GM23338 (cell line): ENCODE measurements around the gene CX3CR1. TPM values are rescaled to one million over a fixed set of nuclear protein-coding genes. Genes with fewer than 3 reads are reported as not detected.

Experiments
- ATAC-seq: fragments of 200-7000 bp; cut with Tn5 transposase; 3 replicates; pipeline ENCODE4 v1.9.1; 2020
- DNase-seq: peaks from one replicate; pipeline ENCODE4 v3.0.0-alpha.2; 2015; ENCODE audit warnings: low spot score
- H2AFZ ChIP-seq: fragments of 200-600 bp; sonication (generic); 2 replicates; pipeline ENCODE4 v1.8.0; 2016; ENCODE audit warnings: antibody characterized with exemption, mild to moderate bottlenecking, moderate library complexity
- H3F3A ChIP-seq: fragments of 200-600 bp; sonication (generic); replicated peaks from 2 replicates; pipeline ENCODE4 v1.8.0; 2017; ENCODE audit warnings: antibody characterized with exemption, mixed run types, low read depth
- H3K27ac ChIP-seq: fragments of 200-600 bp; sonication (generic); 2 replicates; pipeline ENCODE4 v1.6.1; 2016; ENCODE audit warnings: low read depth
- H3K27me3 ChIP-seq: fragments of 200-600 bp; sonication (generic); 2 replicates; pipeline ENCODE4 v1.8.0; 2016; ENCODE audit warnings: mild to moderate bottlenecking, mixed run types, moderate library complexity; ENCODE audit not compliant: insufficient read depth
- H3K36me3 ChIP-seq: fragments of 200-600 bp; sonication (generic); 2 replicates; pipeline ENCODE4 v1.8.0; 2016; ENCODE audit warnings: mild to moderate bottlenecking; ENCODE audit not compliant: insufficient read depth
- H3K4me1 ChIP-seq: fragments of 200-600 bp; sonication (generic); 2 replicates; pipeline ENCODE4 v1.8.0; 2016; ENCODE audit warnings: mild to moderate bottlenecking, moderate library complexity; ENCODE audit not compliant: insufficient read depth
- H3K4me2 ChIP-seq: fragments of 200-600 bp; sonication (generic); 2 replicates; pipeline ENCODE4 v1.7.1; 2017; ENCODE audit warnings: mixed run types
- H3K4me3 ChIP-seq: fragments of 200-600 bp; sonication (generic); 2 replicates; pipeline ENCODE4 v1.6.1; 2016; ENCODE audit warnings: mixed run types
- H3K79me2 ChIP-seq: fragments of 200-600 bp; sonication (generic); replicated peaks from 2 replicates; pipeline ENCODE4 v1.8.0; 2017; ENCODE audit warnings: mild to moderate bottlenecking; ENCODE audit not compliant: insufficient read depth
- H3K9me2 ChIP-seq: fragments of 200-600 bp; sonication (generic); 2 replicates; pipeline ENCODE4 v1.8.0; 2017; ENCODE audit not compliant: insufficient read depth
- H4K20me1 ChIP-seq: fragments of 200-600 bp; sonication (generic); replicated peaks from 2 replicates; pipeline ENCODE4 v1.8.0; 2017; ENCODE audit warnings: mild to moderate bottlenecking; ENCODE audit not compliant: insufficient read depth
- H3K27ac Mint-ChIP-seq: 2 replicates; pipeline ENCODE4 v1.8.0; 2020; ENCODE audit warnings: inconsistent platforms, mild to moderate bottlenecking, moderate library complexity, mixed read lengths
- H3K27me3 Mint-ChIP-seq: 3 replicates; pipeline ENCODE4 v1.8.0; 2022; ENCODE audit warnings: low read depth, mild to moderate bottlenecking, moderate library complexity, mixed read lengths, inconsistent platforms; ENCODE audit not compliant: insufficient read depth, poor library complexity
- H3K36me3 Mint-ChIP-seq: 3 replicates; pipeline ENCODE4 v1.8.0; 2021; ENCODE audit warnings: low read depth, mild to moderate bottlenecking, inconsistent platforms, moderate library complexity, mixed read lengths
- H3K4me1 Mint-ChIP-seq: 3 replicates; pipeline ENCODE4 v1.8.0; 2020; ENCODE audit warnings: mild to moderate bottlenecking, inconsistent platforms, mixed read lengths
- H3K4me3 Mint-ChIP-seq: 3 replicates; pipeline ENCODE4 v1.8.0; 2021; ENCODE audit warnings: moderate library complexity, mild to moderate bottlenecking, inconsistent platforms, mixed read lengths
- H3K9me3 Mint-ChIP-seq: 3 replicates; pipeline ENCODE4 v1.8.0; 2020; ENCODE audit warnings: moderate library complexity, mild to moderate bottlenecking, inconsistent platforms, mixed read lengths
- CREB1 ChIP-seq: fragments of 250-450 bp; sonication (Bioruptor Pico); IDR thresholded peaks from 2 replicates; pipeline ENCODE4 v1.5.0; 2020; ENCODE audit warnings: low read depth, mild to moderate bottlenecking, moderate library complexity
- CTCF ChIP-seq, 2 experiments: fragments of 200-600 bp in 1 of 2; sonication (generic) in 1 of 2; conservative IDR thresholded peaks; 2 replicates each; pipeline versions ENCODE4 v1.5.1 to v1.6.1; 2016 to 2017; ENCODE audit warnings: antibody characterized with exemption in 2 of 2, low read depth in 2 of 2, mild to moderate bottlenecking in 2 of 2, moderate library complexity in 1 of 2
- EZH2 ChIP-seq: fragments of 200-600 bp; sonication (generic); IDR thresholded peaks from one replicate; pipeline ENCODE4 v1.8.0; 2017; ENCODE audit warnings: antibody characterized with exemption, mild to moderate bottlenecking, low read depth; ENCODE audit not compliant: unreplicated experiment
- EZH2phosphoT487 ChIP-seq: fragments of 200-600 bp; sonication (generic); IDR thresholded peaks from one replicate; pipeline ENCODE4 v1.8.1; 2018; ENCODE audit warnings: antibody characterized with exemption; ENCODE audit not compliant: unreplicated experiment
- JUNB ChIP-seq: IDR thresholded peaks from one replicate; pipeline ENCODE4 v1.6.1; 2016; ENCODE audit warnings: antibody characterized with exemption; ENCODE audit not compliant: unreplicated experiment
- NANOG ChIP-seq: IDR thresholded peaks from 2 replicates; pipeline ENCODE4 v1.6.1; 2016; ENCODE audit warnings: antibody characterized with exemption, borderline replicate concordance
- POLR2AphosphoS5 ChIP-seq: IDR thresholded peaks from 2 replicates; pipeline ENCODE4 v1.6.1; 2016; ENCODE audit warnings: antibody characterized with exemption, low read depth
- REST ChIP-seq: IDR thresholded peaks from one replicate; pipeline ENCODE4 v1.6.1; 2018; ENCODE audit warnings: antibody characterized with exemption; ENCODE audit not compliant: unreplicated experiment
- STAT1 ChIP-seq: IDR thresholded peaks from one replicate; pipeline ENCODE4 v1.6.1; 2016; ENCODE audit warnings: antibody characterized with exemption; ENCODE audit not compliant: unreplicated experiment
- ZNF114 ChIP-seq: fragments of 250-450 bp; sonication (Bioruptor Pico); IDR thresholded peaks from 2 replicates; pipeline ENCODE4 v1.5.0; 2020; ENCODE audit warnings: mild to moderate bottlenecking, moderate library complexity
- ZNF331 ChIP-seq: fragments of 250-450 bp; sonication (Bioruptor Pico); IDR thresholded peaks from 2 replicates; pipeline ENCODE4 v1.5.0; 2020; ENCODE audit warnings: low read depth, mild to moderate bottlenecking, moderate library complexity
- polyA plus RNA-seq: library from polyadenylated mRNA; unstranded; fragments of >200 nt; fragmentation: Nextera tagmentation; extraction: Ambion mirVana; gene quantifications from 2 replicates; pipeline ENCODE4 v1.2.1, GENCODE V29; 2016
- total RNA-seq: library from RNA; depleted of rRNA; stranded (reverse); fragments of >200 nt; shearing (Covaris generic); gene quantifications from 2 replicates; pipeline ENCODE4 v1.2.3, GENCODE V29; 2014
- TF ChIP-seq, protein P1 (sequence below): fragments of 250-450 bp; sonication (Bioruptor Pico); IDR thresholded peaks from 2 replicates; pipeline ENCODE4 v1.5.0; 2020; ENCODE audit warnings: mild to moderate bottlenecking, moderate library complexity
- TF ChIP-seq, protein P2 (sequence below): IDR thresholded peaks from 2 replicates; pipeline ENCODE4 v1.6.1; 2016; ENCODE audit warnings: antibody characterized with exemption

Gene CX3CR1
- total and polyA plus RNA-seq, 2 experiments from 2014 or later: 0.24 to 0.42 TPM

DNA sequence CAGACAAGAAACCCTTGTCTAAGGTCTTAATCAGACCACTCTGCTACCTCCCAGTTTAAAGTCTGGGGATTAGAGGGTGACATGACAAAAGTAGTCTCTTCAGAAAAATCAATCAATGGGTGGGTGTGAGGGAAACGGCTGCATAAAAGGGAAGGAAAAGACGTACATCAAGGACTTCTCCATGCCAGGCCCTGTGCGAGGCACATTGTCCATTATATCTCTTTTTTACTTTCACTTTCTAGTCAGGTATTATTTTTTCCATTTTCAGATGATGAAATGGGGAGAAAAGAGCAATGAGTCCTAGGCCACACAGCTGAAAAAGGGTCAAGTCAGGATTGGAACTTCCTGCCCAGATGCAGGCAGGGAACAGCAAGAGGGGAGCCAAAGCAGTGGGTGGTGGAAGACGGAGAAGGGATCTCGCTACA, 4.6 kb upstream of the CX3CR1 start:
- DNase-seq (no peak), ATAC-seq (no peak)
- no peaks in the 10 kb centered on the region for H3K36me3 ChIP-seq
- peaks cover 8% of the 10 kb centered on the region for H3K4me1 Mint-ChIP-seq
- no peak overlapping the region for H3K4me2 ChIP-seq
- no peaks in the 10 kb centered on the region for H3F3A ChIP-seq
- no peaks in the 10 kb centered on the region for H3K9me2 ChIP-seq
- TF ChIP-seq NANOG (no peak), POLR2AphosphoS5 (no peak), EZH2 (no peak), ZNF114 (CRISPR knock-in tag) (no peak), CREB1 (CRISPR knock-in tag) (no peak), STAT1 (no peak), JUNB (no peak), CTCF (conservative IDR thresholded peaks at IDR 0.05; ENCODE audit: low read depth in 2 of 2) (no peak), ZNF331 (CRISPR knock-in tag) (no peak), EZH2phosphoT487 (no peak), REST (no peak)
- TF ChIP-seq, protein P1, sequence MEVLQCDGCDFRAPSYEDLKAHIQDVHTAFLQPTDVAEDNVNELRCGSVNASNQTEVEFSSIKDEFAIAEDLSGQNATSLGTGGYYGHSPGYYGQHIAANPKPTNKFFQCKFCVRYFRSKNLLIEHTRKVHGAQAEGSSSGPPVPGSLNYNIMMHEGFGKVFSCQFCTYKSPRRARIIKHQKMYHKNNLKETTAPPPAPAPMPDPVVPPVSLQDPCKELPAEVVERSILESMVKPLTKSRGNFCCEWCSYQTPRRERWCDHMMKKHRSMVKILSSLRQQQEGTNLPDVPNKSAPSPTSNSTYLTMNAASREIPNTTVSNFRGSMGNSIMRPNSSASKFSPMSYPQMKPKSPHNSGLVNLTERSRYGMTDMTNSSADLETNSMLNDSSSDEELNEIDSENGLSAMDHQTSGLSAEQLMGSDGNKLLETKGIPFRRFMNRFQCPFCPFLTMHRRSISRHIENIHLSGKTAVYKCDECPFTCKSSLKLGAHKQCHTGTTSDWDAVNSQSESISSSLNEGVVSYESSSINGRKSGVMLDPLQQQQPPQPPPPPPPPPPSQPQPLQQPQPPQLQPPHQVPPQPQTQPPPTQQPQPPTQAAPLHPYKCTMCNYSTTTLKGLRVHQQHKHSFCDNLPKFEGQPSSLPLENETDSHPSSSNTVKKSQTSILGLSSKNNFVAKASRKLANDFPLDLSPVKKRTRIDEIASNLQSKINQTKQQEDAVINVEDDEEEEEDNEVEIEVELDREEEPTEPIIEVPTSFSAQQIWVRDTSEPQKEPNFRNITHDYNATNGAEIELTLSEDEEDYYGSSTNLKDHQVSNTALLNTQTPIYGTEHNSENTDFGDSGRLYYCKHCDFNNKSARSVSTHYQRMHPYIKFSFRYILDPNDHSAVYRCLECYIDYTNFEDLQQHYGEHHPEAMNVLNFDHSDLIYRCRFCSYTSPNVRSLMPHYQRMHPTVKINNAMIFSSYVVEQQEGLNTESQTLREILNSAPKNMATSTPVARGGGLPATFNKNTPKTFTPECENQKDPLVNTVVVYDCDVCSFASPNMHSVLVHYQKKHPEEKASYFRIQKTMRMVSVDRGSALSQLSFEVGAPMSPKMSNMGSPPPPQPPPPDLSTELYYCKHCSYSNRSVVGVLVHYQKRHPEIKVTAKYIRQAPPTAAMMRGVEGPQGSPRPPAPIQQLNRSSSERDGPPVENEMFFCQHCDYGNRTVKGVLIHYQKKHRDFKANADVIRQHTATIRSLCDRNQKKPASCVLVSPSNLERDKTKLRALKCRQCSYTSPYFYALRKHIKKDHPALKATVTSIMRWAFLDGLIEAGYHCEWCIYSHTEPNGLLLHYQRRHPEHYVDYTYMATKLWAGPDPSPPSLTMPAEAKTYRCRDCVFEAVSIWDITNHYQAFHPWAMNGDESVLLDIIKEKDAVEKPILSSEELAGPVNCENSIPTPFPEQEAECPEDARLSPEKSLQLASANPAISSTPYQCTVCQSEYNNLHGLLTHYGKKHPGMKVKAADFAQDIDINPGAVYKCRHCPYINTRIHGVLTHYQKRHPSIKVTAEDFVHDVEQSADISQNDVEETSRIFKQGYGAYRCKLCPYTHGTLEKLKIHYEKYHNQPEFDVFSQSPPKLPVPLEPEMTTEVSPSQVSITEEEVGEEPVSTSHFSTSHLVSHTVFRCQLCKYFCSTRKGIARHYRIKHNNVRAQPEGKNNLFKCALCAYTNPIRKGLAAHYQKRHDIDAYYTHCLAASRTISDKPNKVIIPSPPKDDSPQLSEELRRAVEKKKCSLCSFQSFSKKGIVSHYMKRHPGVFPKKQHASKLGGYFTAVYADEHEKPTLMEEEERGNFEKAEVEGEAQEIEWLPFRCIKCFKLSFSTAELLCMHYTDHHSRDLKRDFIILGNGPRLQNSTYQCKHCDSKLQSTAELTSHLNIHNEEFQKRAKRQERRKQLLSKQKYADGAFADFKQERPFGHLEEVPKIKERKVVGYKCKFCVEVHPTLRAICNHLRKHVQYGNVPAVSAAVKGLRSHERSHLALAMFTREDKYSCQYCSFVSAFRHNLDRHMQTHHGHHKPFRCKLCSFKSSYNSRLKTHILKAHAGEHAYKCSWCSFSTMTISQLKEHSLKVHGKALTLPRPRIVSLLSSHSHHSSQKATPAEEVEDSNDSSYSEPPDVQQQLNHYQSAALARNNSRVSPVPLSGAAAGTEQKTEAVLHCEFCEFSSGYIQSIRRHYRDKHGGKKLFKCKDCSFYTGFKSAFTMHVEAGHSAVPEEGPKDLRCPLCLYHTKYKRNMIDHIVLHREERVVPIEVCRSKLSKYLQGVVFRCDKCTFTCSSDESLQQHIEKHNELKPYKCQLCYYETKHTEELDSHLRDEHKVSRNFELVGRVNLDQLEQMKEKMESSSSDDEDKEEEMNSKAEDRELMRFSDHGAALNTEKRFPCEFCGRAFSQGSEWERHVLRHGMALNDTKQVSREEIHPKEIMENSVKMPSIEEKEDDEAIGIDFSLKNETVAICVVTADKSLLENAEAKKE (CRISPR knock-in tag): no peak
- TF ChIP-seq, protein P2, sequence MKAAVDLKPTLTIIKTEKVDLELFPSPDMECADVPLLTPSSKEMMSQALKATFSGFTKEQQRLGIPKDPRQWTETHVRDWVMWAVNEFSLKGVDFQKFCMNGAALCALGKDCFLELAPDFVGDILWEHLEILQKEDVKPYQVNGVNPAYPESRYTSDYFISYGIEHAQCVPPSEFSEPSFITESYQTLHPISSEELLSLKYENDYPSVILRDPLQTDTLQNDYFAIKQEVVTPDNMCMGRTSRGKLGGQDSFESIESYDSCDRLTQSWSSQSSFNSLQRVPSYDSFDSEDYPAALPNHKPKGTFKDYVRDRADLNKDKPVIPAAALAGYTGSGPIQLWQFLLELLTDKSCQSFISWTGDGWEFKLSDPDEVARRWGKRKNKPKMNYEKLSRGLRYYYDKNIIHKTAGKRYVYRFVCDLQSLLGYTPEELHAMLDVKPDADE: no peak
- no peaks in the 10 kb centered on the region for H3K9me3 Mint-ChIP-seq
- H3K36me3 Mint-ChIP-seq: no peaks in the 10 kb centered on the region
- H4K20me1 ChIP-seq: no peaks in the 10 kb centered on the region
- no peaks in the 10 kb centered on the region for H3K79me2 ChIP-seq
- H3K4me3 ChIP-seq: no peak overlapping the region
- peak overlapping the region; percentile 76 for H2AFZ ChIP-seq
- H3K27me3 Mint-ChIP-seq: peaks cover 4% of the 10 kb centered on the region
- no peak overlapping the region for H3K27ac Mint-ChIP-seq
- H3K27ac ChIP-seq: no peak overlapping the region
- H3K27me3 ChIP-seq: no peaks in the 10 kb centered on the region
- no peak overlapping the region for H3K4me3 Mint-ChIP-seq
- H3K4me1 ChIP-seq: no peaks in the 10 kb centered on the region
